GM12878 (cell line): ENCODE measurements around the gene STT3B. TPM values are rescaled to one million over a fixed set of nuclear protein-coding genes. Genes with fewer than 3 reads are reported as not detected.

Experiments used
- ATAC-seq: fragments of 200-7000 bp; cut with Tn5 transposase; 3 replicates; pipeline ENCODE4 v1.9.1; 2020; ENCODE audit warnings: mild to moderate bottlenecking, moderate library complexity
- BruUV-seq: library from RNA; stranded (reverse); fragments of 400-500 nt; replicated peaks from 2 replicates; lab custom pipeline; 2021; lab: Mats Ljungman, UMichigan
- CTCF ChIA-PET: fragments of 300-600 bp; sonication (Branson Sonifier 250); formaldehyde crosslinking; extraction: SDS; loops from one replicate; lab custom pipeline; 2021; ENCODE audit warnings: inconsistent platforms; lab: Yijun Ruan, JAX
- POLR2A ChIA-PET: fragments of 350-600 bp; formaldehyde crosslinking; extraction: SDS; loops from one replicate; lab custom pipeline; 2021; ENCODE audit warnings: inconsistent platforms; lab: Charles Lee
- RAD21 ChIA-PET: fragments of 300-600 bp; sonication (Branson Sonifier 250); formaldehyde crosslinking; loops from one replicate; lab custom pipeline; 2023; ENCODE audit warnings: antibody characterized with exemption; ENCODE audit not compliant: unreplicated experiment; lab: Charles Lee
- SMC1A ChIA-PET: fragments of 300-600 bp; sonication (Branson Sonifier 250); formaldehyde crosslinking; loops from one replicate; lab custom pipeline; 2023; ENCODE audit not compliant: unreplicated experiment, uncharacterized antibody; lab: Charles Lee
- DNase-seq: peaks from one replicate; pipeline ENCODE4 v3.0.0-alpha.2; 2011; ENCODE audit warnings: low read depth, low spot score
- FAIRE-seq: peaks from 3 replicates; lab custom pipeline; 2011; peaks lifted over from hg19 to GRCh38; lab: Jason Lieb, UNC
- H2AFZ ChIP-seq: 2 replicates; pipeline ENCODE4 v1.6.0; 2011; ENCODE audit warnings: low read depth, low read length, control low read depth; ENCODE audit not compliant: control insufficient read depth
- H3K27ac ChIP-seq: 2 replicates; pipeline ENCODE4 v1.5.1; 2011; ENCODE audit warnings: control low read depth; ENCODE audit not compliant: control insufficient read depth, insufficient read depth
- H3K27me3 ChIP-seq, 2 experiments: replicated peaks in 1 of 2; 2 replicates each; pipeline versions ENCODE4 v1.6.0 to v1.6.1; 2011; ENCODE audit warnings: low read length in 1 of 2; ENCODE audit not compliant: control insufficient read depth in 2 of 2, insufficient read depth in 2 of 2
- H3K36me3 ChIP-seq, 2 experiments: 2 replicates each; pipeline ENCODE4 v1.5.1; 2011; ENCODE audit warnings: low read length in 1 of 2; ENCODE audit not compliant: control insufficient read depth in 2 of 2, insufficient read depth in 2 of 2
- H3K4me1 ChIP-seq: 2 replicates; pipeline ENCODE4 v1.6.1; 2011; ENCODE audit warnings: mild to moderate bottlenecking, low read length, moderate library complexity, mixed read lengths; ENCODE audit not compliant: control insufficient read depth, insufficient read depth
- H3K4me2 ChIP-seq: 2 replicates; pipeline ENCODE4 v1.6.0; 2011; ENCODE audit warnings: control low read depth; ENCODE audit not compliant: control insufficient read depth, insufficient read depth
- H3K4me3 ChIP-seq: fragments of 200-600 bp; sonication (generic); 2 replicates; pipeline ENCODE4 v1.5.1; 2016
- H3K79me2 ChIP-seq: 2 replicates; pipeline ENCODE4 v1.6.0; 2011; ENCODE audit warnings: low read length; ENCODE audit not compliant: control insufficient read depth, insufficient read depth
- H3K9ac ChIP-seq: 2 replicates; pipeline ENCODE4 v1.8.0; 2011; ENCODE audit warnings: low read length, control low read depth, mixed read lengths; ENCODE audit not compliant: control insufficient read depth, insufficient read depth
- H3K9me3 ChIP-seq: replicated peaks from 3 replicates; pipeline ENCODE4 v1.5.1; 2011; ENCODE audit warnings: mild to moderate bottlenecking, low read length; ENCODE audit not compliant: control insufficient read depth, insufficient read depth
- H4K20me1 ChIP-seq: 2 replicates; pipeline ENCODE4 v1.6.0; 2011; ENCODE audit not compliant: control insufficient read depth, insufficient read depth
- CBFB ChIP-seq: IDR thresholded peaks from 2 replicates; pipeline ENCODE4 v1.6.1; 2016; ENCODE audit warnings: antibody characterized with exemption, low read depth
- EP300 ChIP-seq, 2 experiments: fragments of 150-350 bp in 1 of 2; IDR thresholded peaks; 2 replicates each; pipeline ENCODE4 v1.6.1; 2011 to 2012; ENCODE audit warnings: low read depth in 2 of 2, low read length in 2 of 2, borderline replicate concordance in 1 of 2, improper control_type of control experiment in 1 of 2, inconsistent platforms in 1 of 2; ENCODE audit not compliant: control insufficient read depth in 1 of 2
- POLR2AphosphoS2 ChIP-seq: IDR thresholded peaks from 2 replicates; pipeline ENCODE4 v1.6.1; 2011; ENCODE audit warnings: low read depth, mild to moderate bottlenecking, low read length, improper control_type of control experiment, moderate library complexity
- RAD51 ChIP-seq: fragments of 450-650 bp; IDR thresholded peaks from 2 replicates; pipeline ENCODE4 v1.6.1; 2016; ENCODE audit warnings: moderate library complexity, mild to moderate bottlenecking, inconsistent platforms
- SKIL ChIP-seq: fragments of 450-650 bp; IDR thresholded peaks from 2 replicates; pipeline ENCODE4 v1.6.1; 2017; ENCODE audit warnings: mild to moderate bottlenecking, low read depth, inconsistent platforms; ENCODE audit not compliant: poor library complexity, severe bottlenecking
- SMAD1 ChIP-seq: fragments of 450-650 bp; IDR thresholded peaks from 2 replicates; pipeline ENCODE4 v1.6.1; 2018; ENCODE audit warnings: mild to moderate bottlenecking, low read depth; ENCODE audit not compliant: partially characterized antibody
- SRF ChIP-seq, 2 experiments: IDR thresholded peaks; 2 replicates each; pipeline ENCODE4 v1.6.1; 2011; ENCODE audit warnings: low read depth in 2 of 2, low read length in 2 of 2, mild to moderate bottlenecking in 1 of 2, moderate library complexity in 1 of 2
- WGBS: methylation state at CpG from one replicate; pipeline ENCODE4 v1.1.6; 2016; ENCODE audit warnings: low lambda C conversion rate; ENCODE audit not compliant: insufficient replicate concordance, insufficient coverage; ENCODE audit errors: missing lambda C conversion rate; 5-methylcytosine and 5-hydroxymethylcytosine counted together
- in situ Hi-C: fragments of 300-500 bp; cut with MboI; formaldehyde crosslinking; loops from 9 replicates; pipeline ENCODE4 v1.14.3; 2018; ENCODE audit warnings: mixed read lengths
- intact Hi-C: fragments of 100-400 bp; cut with micrococcal nuclease; formaldehyde crosslinking; loops from one replicate; pipeline ENCODE4 v1.14.2; 2022; ENCODE audit not compliant: unreplicated experiment
- polyA plus RNA-seq, 11 experiments: library from polyadenylated mRNA; depleted of rRNA in 4 of 11; unstranded in 6 of 11; stranded (reverse) in 5 of 11; fragments of >200 nt; fragmentation: Nextera tagmentation in 4 of 11; fragmentation: Illumina TruSeq in 1 of 11; extraction: Ambion mirVana in 4 of 11; extraction: Trizol in 1 of 11; gene quantifications; 1 replicate in 1 of 11; 2 replicates in 10 of 11; pipeline versions ENCODE4 v1.2.1 to v1.2.3, GENCODE V29; 2011 to 2016; ENCODE audit warnings: inconsistent platforms in 2 of 11, missing spikeins in 2 of 11, low read depth in 1 of 11
- total RNA-seq, 4 experiments: library from RNA; depleted of rRNA in 3 of 4; stranded (reverse); fragments of >200 nt in 3 of 4; fragmentation: Illumina TruSeq in 1 of 4; extraction: Trizol in 1 of 4; gene quantifications; 2 replicates each; pipeline versions ENCODE4 v1.2.1 to v1.2.3, GENCODE V29; 2013 to 2021
- TF ChIP-seq, protein P1 (sequence below): fragments of 450-650 bp; IDR thresholded peaks from 2 replicates; pipeline ENCODE4 v1.6.1; 2014; ENCODE audit warnings: mild to moderate bottlenecking

The STT3B gene
- total and polyA plus RNA-seq, 10 of the 15 experiments (the other 5 are each of a cell fraction or from before 2014, with no cell fraction given) = 19.9 to 208 (median 79.6) TPM

DNA sequence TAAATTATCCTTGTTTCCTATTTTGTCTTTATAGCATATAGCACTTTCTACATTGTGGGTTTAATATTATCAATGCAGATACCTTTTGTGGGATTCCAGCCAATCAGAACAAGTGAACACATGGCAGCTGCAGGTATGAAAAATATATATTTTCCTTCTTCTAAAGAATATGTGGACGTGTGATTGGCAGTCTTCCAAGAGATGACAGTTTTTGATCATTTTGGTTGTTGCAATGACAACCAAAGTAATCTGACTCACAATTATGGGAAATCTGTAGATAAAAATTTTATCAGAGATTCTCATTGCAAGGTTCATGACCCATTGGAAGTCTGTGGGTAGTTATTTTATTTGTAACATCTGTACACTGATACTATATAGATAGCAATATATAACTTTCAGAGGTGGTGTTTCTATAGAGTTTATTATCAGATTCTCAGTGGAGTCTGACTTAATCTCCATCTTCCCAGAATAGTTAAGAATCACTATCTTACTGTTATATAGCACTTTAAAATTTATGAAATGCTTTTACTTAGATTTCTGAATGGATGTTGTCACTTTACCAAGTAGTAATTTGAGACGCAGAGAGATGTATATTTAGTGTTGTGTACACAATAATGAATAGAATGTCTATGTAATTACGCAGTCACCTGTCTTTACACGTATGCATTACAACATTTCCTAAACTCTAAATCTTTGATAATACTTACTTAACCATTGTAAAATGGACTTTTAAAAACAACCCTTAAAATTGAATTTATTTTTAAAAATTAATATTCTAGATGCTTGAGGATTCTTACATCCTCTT is 82.5 kb downstream of the STT3B start:
- DNase-seq = no peak
- no peak for ATAC-seq
- no peak overlapping the region for H2AFZ ChIP-seq
- H3K9me3 ChIP-seq = no peaks in the 10 kb centered on the region; the same call in 1 of the 3 replicates
- POLR2A ChIA-PET = no interaction called here
- H3K4me2 ChIP-seq = no peak overlapping the region
- in situ Hi-C loops = no loop called here
- CTCF ChIA-PET = no interaction called here
- no TSS peak for BruUV-seq
- RAD21 ChIA-PET = no interaction called here
- H3K4me3 ChIP-seq = no peak overlapping the region
- no peaks in the 10 kb centered on the region for H4K20me1 ChIP-seq
- SMC1A ChIA-PET = no interaction called here
- H3K27ac ChIP-seq = no peak overlapping the region
- H3K36me3 ChIP-seq = peaks cover 0 to 11% of the 10 kb centered on the region in 2 experiments; a peak in 1 of 4 replicates
- no peaks in the 10 kb centered on the region for H3K4me1 ChIP-seq
- FAIRE-seq = no peak
- 96% methylated on average over 4 of the region's 4 CpGs for WGBS
- TF ChIP-seq, protein P1, sequence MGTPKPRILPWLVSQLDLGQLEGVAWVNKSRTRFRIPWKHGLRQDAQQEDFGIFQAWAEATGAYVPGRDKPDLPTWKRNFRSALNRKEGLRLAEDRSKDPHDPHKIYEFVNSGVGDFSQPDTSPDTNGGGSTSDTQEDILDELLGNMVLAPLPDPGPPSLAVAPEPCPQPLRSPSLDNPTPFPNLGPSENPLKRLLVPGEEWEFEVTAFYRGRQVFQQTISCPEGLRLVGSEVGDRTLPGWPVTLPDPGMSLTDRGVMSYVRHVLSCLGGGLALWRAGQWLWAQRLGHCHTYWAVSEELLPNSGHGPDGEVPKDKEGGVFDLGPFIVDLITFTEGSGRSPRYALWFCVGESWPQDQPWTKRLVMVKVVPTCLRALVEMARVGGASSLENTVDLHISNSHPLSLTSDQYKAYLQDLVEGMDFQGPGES = no peak
- TF ChIP-seq CBFB (no peak), RAD51 (no peak), EP300 (IDR thresholded peaks at IDR 0.05; ENCODE audit: borderline replicate concordance in 1 of 2, control insufficient read depth in 1 of 2, low read depth in 2 of 2, low read length in 2 of 2) (no peak), POLR2AphosphoS2 (no peak), SMAD1 (no peak), SRF (IDR thresholded peaks at IDR 0.05; ENCODE audit: low read depth in 2 of 2, low read length in 2 of 2) (no peak), SKIL (no peak)
- no peaks in the 10 kb centered on the region for H3K27me3 ChIP-seq
- intact Hi-C loops = loop anchor here (5.0 to 10.0 kb wide), 2 partner anchors 53 to 530 kb away; no protein-coding TSS in a partner anchor
- peaks cover 4% of the 10 kb centered on the region for H3K79me2 ChIP-seq
- no peak overlapping the region for H3K9ac ChIP-seq
